Measurements from ENCODE around the gene TSPAN3. TPM values are rescaled to one million over a fixed set of nuclear protein-coding genes. Genes with fewer than 3 reads are reported as not detected.
A peak's percentile ranks its signal among the peaks of the same experiment; 100 is the strongest.

TSPAN3 gene
- total RNA-seq, 4 donors from 2014 or later: 229 to 361 (median 341) TPM

GRCh38 chr15:77115179-77115578 lies 44.3 kb upstream of the TSPAN3 start:
- TF ChIP-seq CTCF (IDR thresholded peaks at IDR 0.05 in 4 of 5, conservative IDR thresholded peaks at IDR 0.05 in 1 of 5) (no peak), POLR2A (IDR thresholded peaks at IDR 0.05) (no peak)
- peaks cover 0 to 11% of the 10 kb centered on the region in 2 donors for H3K36me3 ChIP-seq
- no peak for ATAC-seq
- H3K27me3 ChIP-seq: no peaks in the 10 kb centered on the region
- DNase-seq: no peak
- H3K27ac ChIP-seq: no peak overlapping the region
- in situ Hi-C loops (cut with MboI; ENCODE audit: low sequenced_read_pairs in 4 of 4) (loop anchor here in 3 of 4 donors (5.0 to 25.0 kb wide), 2 partner anchors 422 to 427 kb away; no protein-coding TSS in a partner anchor), intact Hi-C loops (cut with DNase I; ENCODE audit: low total_unique reads) (no loop called here)
- peaks cover 4 to 10% of the 10 kb centered on the region in 2 donors for H3K4me1 ChIP-seq
- H3K4me3 ChIP-seq: no peak overlapping the region
- no peaks in the 10 kb centered on the region for H3K9me3 ChIP-seq

- DNase-seq: no peak
- in situ Hi-C loops (cut with MboI; ENCODE audit: low sequenced_read_pairs in 4 of 4): loop anchor here in 2 of 4 donors (5.0 to 25.0 kb wide), 3 partner anchors 379 to 429 kb away; no protein-coding TSS in a partner anchor
- H3K27ac ChIP-seq: no peak overlapping the region
- peaks cover 1 to 9% of the 10 kb centered on the region in 2 donors for H3K4me1 ChIP-seq
- no peak for ATAC-seq
- no peaks in the 10 kb centered on the region for H3K9me3 ChIP-seq
- intact Hi-C loops (cut with DNase I; ENCODE audit: low total_unique reads): no loop called here
- peaks cover 0 to 11% of the 10 kb centered on the region in 2 donors for H3K36me3 ChIP-seq
- no peaks in the 10 kb centered on the region for H3K27me3 ChIP-seq
- TF ChIP-seq POLR2A (IDR thresholded peaks at IDR 0.05) (no peak), CTCF (IDR thresholded peaks at IDR 0.05 in 4 of 5, conservative IDR thresholded peaks at IDR 0.05 in 1 of 5) (no peak)
- H3K4me3 ChIP-seq: no peak overlapping the region
These were observed 42.1 kb upstream of the TSPAN3 start for GRCh38 chr15:77112838-77113504.

GRCh38 chr15:77111789-77112188 lies 40.9 kb upstream of the TSPAN3 start:
- DNase-seq: no peak
- intact Hi-C loops (cut with DNase I; ENCODE audit: low total_unique reads) (no loop called here), in situ Hi-C loops (cut with MboI; ENCODE audit: low sequenced_read_pairs in 4 of 4) (loop anchor here in 2 of 4 donors (5.0 to 25.0 kb wide), 3 partner anchors 381 to 431 kb away; no protein-coding TSS in a partner anchor)
- Histone ChIP-seq H3K4me3 (no peak overlapping the region), H3K27me3 (no peaks in the 10 kb centered on the region), H3K27ac (no peak overlapping the region), H3K9me3 (no peaks in the 10 kb centered on the region), H3K36me3 (peaks cover 0 to 11% of the 10 kb centered on the region in 2 donors), H3K4me1 (peaks cover 13 to 21% of the 10 kb centered on the region in 2 donors)
- no peak for TF ChIP-seq POLR2A (IDR thresholded peaks at IDR 0.05)
- TF ChIP-seq CTCF (IDR thresholded peaks at IDR 0.05 in 4 of 5, conservative IDR thresholded peaks at IDR 0.05 in 1 of 5): no peak
- no peak for ATAC-seq

GRCh38 chr15:77107531-77108355 lies 36.8 kb upstream of the TSPAN3 start:
- no peak overlapping the region for H3K4me3 ChIP-seq
- intact Hi-C loops (cut with DNase I; ENCODE audit: low total_unique reads) (loop anchor here (1.0 to 5.0 kb wide), 3 partner anchors 85 to 436 kb away; no protein-coding TSS in a partner anchor), in situ Hi-C loops (cut with MboI; ENCODE audit: low sequenced_read_pairs in 4 of 4) (loop anchor here in 2 of 4 donors (10.0 to 25.0 kb wide), 2 partner anchors 83 to 430 kb away; no protein-coding TSS in a partner anchor)
- DNase-seq (peak; percentile 18 to 70), ATAC-seq (peak; percentile 70 to 89)
- no peaks in the 10 kb centered on the region for H3K27me3 ChIP-seq
- H3K36me3 ChIP-seq: no peaks in the 10 kb centered on the region
- TF ChIP-seq POLR2A (IDR thresholded peaks at IDR 0.05) (no peak), CTCF (IDR thresholded peaks at IDR 0.05 in 4 of 5, conservative IDR thresholded peaks at IDR 0.05 in 1 of 5) (peak; percentile 55 to 77 (median 67))
- H3K4me1 ChIP-seq: peaks cover 20 to 34% of the 10 kb centered on the region in 2 donors
- peak overlapping the region in 2 of 4 donors; percentile 14 to 60 for H3K27ac ChIP-seq
- H3K9me3 ChIP-seq: no peaks in the 10 kb centered on the region

Measured in gastrocnemius medialis (tissue), 4 donors.